Right ventricle myocardium inferior (tissue), 1 donor: ENCODE data around the gene F12. TPM values are rescaled to one million over a fixed set of nuclear protein-coding genes. Genes with fewer than 3 reads are reported as not detected.

ENCODE experiments used
- ATAC-seq: fragments of 200-7000 bp; cut with Tn5 transposase; one replicate; pipeline ENCODE4 v1.9.1; 2020; ENCODE audit warnings: mild to moderate bottlenecking, moderate library complexity
- DNase-seq: peaks from one replicate; pipeline ENCODE4 v3.0.0; 2021; ENCODE audit errors: missing footprints
- intact Hi-C: fragments of 100-400 bp; cut with DNase I; formaldehyde crosslinking; loops from one replicate; pipeline ENCODE4 v1.11.0; 2022
- long read RNA-seq: library from polyadenylated mRNA; unstranded; transcript quantifications from one replicate; pipeline ENCODE4 v2.0.0, GENCODE V29; 2021
- total RNA-seq: library from RNA; stranded (reverse); fragmentation: NEBNext Ultra II Directional; extraction: Animal tissue kit (Norgen Biotek cat#: 25700); gene quantifications from one replicate; pipeline ENCODE4 v1.2.1, GENCODE V29; 2021
- donor health status: DM: no; HTN: yes; CAD: no; lungs with severe emphysema.

F12 gene
- total RNA-seq = not detected
- long read RNA-seq = 0 reads

GRCh38 chr5:177409043-177409801 is at the start of gene F12:
Gene F12 (minus strand): TSS chr5:177409564. CDS start chr5:177409527, 37 bp downstream.
- intact Hi-C loops = no loop called here
- no peak for ATAC-seq
- no peak for DNase-seq

GRCh38 chr5:177458912-177459350 is 49.6 kb upstream of the F12 start:
- intact Hi-C loops = no loop called here
- DNase-seq = no peak
- no peak for ATAC-seq

- DNase-seq = no peak
- intact Hi-C loops = loop anchor here (2.0 kb wide), 1 partner anchor 13 kb away; no protein-coding TSS in a partner anchor
- ATAC-seq = no peak
Measured at GRCh38 chr5:177457852-177458681, 48.7 kb upstream of the F12 start.

- DNase-seq (peak; percentile 82), ATAC-seq (peak; percentile 35)
- intact Hi-C loops = loop anchor here (1.0 to 2.0 kb wide), 2 partner anchors 14 to 41 kb away; no protein-coding TSS in a partner anchor
Measured at GRCh38 chr5:177456976-177457851, 47.9 kb upstream of the F12 start.

- DNase-seq (no peak), ATAC-seq (no peak)
- intact Hi-C loops = loop anchor here (1.0 to 2.0 kb wide), 2 partner anchors 14 to 42 kb away; no protein-coding TSS in a partner anchor
Measured at GRCh38 chr5:177456591-177456964, 47.2 kb upstream of the F12 start.

- ATAC-seq = peak; percentile 71
- intact Hi-C loops = loop anchor here (1.0 to 2.0 kb wide), 3 partner anchors 15 to 42 kb away; partner anchors contain the start of gene GRK6
- peak; percentile 96 for DNase-seq
Measured at GRCh38 chr5:177455661-177456590, 46.6 kb upstream of the F12 start.

- DNase-seq (peak; percentile 89), ATAC-seq (peak; percentile 52)
- intact Hi-C loops = loop anchor here (2.0 kb wide), 1 partner anchor 28 kb away; the partner anchor contains the start of gene GRK6
Measured at GRCh38 chr5:177455036-177455660, 45.8 kb upstream of the F12 start.

GRCh38 chr5:177454397-177455035 is 45.2 kb upstream of the F12 start:
- DNase-seq = peak; percentile 95
- ATAC-seq = peak; percentile 68
- intact Hi-C loops = loop anchor here (1.0 to 5.0 kb wide), 4 partner anchors 28 to 137 kb away; partner anchors contain the start of gene GRK6

GRCh38 chr5:177453852-177454396 is 44.6 kb upstream of the F12 start:
- no peak for DNase-seq
- intact Hi-C loops = loop anchor here (1.0 to 5.0 kb wide), 4 partner anchors 27 to 137 kb away; partner anchors contain the start of gene GRK6
- no peak for ATAC-seq

GRCh38 chr5:177452688-177453638 is 43.6 kb upstream of the F12 start:
- no peak for DNase-seq
- intact Hi-C loops = loop anchor here (5.0 kb wide), 1 partner anchor 136 kb away; no protein-coding TSS in a partner anchor
- no peak for ATAC-seq

- intact Hi-C loops = loop anchor here (5.0 kb wide), 1 partner anchor 134 kb away; no protein-coding TSS in a partner anchor
- ATAC-seq (no peak), DNase-seq (no peak)
Measured at GRCh38 chr5:177450667-177451424, 41.5 kb upstream of the F12 start.

GRCh38 chr5:177449140-177450061 is 40.0 kb upstream of the F12 start:
- no peak for DNase-seq
- intact Hi-C loops = loop anchor here (5.0 kb wide), 1 partner anchor 132 kb away; no protein-coding TSS in a partner anchor

GRCh38 chr5:177448244-177448950 is 39.0 kb upstream of the F12 start:
- ATAC-seq = no peak
- no peak for DNase-seq
- intact Hi-C loops = no loop called here

More at GRCh38 chr5:177449140-177450061, 40.0 kb upstream of the F12 start:
- ATAC-seq = no peak
